Measurements from ENCODE around the gene MCF2L2.

MCF2L2 gene

DNA sequence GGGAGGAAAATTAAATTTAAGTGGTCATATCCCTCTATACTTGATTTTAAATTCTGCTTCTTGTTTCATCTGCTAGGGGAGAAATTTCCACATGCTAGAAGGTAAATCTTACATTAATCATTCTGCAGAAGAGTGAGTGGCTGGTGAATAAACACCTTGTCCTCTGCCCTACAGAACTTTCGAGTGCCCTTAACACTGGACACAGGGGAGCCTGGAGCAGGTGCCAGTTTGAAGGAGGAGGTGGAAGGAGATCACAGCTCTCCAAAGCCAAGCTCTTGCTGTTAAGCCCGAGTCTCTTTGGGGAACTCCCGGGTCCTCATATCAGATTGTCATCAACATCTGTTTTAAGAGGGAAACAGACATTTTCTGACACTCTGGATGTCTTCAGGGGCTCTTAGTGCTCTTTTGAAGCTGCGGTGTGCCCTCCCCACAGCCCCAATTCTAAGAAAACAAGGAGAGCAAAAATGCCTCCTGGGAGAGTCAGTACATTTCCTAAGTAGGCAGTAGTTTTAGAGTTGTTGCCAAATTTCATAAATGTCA is 297.2 kb downstream of the MCF2L2 start:
- Histone ChIP-seq H3K27ac (ENCODE audit: low read length) (no peak overlapping the region), H3K9me3 (ENCODE audit: control insufficient read depth in 2 of 2, low read length in 2 of 2) (peaks cover 0 to 5% of the 10 kb centered on the region in 2 donors), H3K4me1 (ENCODE audit: control insufficient read depth, insufficient read depth, low read length) (no peaks in the 10 kb centered on the region), H3K4me3 (ENCODE audit: low read length in 2 of 2) (no peak overlapping the region), H3K9ac (ENCODE audit: low read length in 2 of 2) (no peak overlapping the region), H3K27me3 (ENCODE audit: control insufficient read depth in 1 of 2, insufficient read depth in 2 of 2, low read length in 2 of 2) (peaks cover 0 to 7% of the 10 kb centered on the region in 2 donors), H3K36me3 (ENCODE audit: control insufficient read depth in 2 of 2, insufficient read depth in 2 of 2, low read length in 2 of 2) (no peaks in the 10 kb centered on the region)

DNA sequence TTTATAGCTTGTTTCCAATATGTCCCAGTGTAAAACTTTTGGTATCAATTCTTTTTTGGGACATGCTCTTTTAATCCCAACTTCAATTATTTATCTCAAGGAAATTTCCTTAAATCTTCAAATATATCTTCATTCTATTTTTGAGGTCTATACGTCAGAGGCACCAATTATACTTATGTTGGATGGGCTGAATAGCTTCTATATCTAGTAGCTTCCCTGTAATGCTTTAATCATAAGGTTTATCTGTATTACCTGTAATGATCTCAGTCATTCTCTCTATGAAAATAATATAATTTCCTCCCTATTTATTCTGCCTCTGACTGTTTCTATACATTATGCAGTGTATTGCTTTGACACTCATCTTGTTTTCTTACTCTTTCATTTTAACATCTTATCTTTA is 299.2 kb downstream of the MCF2L2 start:
- no peak overlapping the region for H3K9ac ChIP-seq (ENCODE audit: low read length in 2 of 2)
- no peak overlapping the region for H3K27ac ChIP-seq (ENCODE audit: low read length)
- no peaks in the 10 kb centered on the region for H3K4me1 ChIP-seq (ENCODE audit: control insufficient read depth, insufficient read depth, low read length)
- H3K36me3 ChIP-seq (ENCODE audit: control insufficient read depth in 2 of 2, insufficient read depth in 2 of 2, low read length in 2 of 2): no peaks in the 10 kb centered on the region
- H3K9me3 ChIP-seq (ENCODE audit: control insufficient read depth in 2 of 2, low read length in 2 of 2): peaks cover 0 to 5% of the 10 kb centered on the region in 2 donors
- peaks cover 0 to 2% of the 10 kb centered on the region in 2 donors for H3K27me3 ChIP-seq (ENCODE audit: control insufficient read depth in 1 of 2, insufficient read depth in 2 of 2, low read length in 2 of 2)
- no peak overlapping the region for H3K4me3 ChIP-seq (ENCODE audit: low read length in 2 of 2)

DNA sequence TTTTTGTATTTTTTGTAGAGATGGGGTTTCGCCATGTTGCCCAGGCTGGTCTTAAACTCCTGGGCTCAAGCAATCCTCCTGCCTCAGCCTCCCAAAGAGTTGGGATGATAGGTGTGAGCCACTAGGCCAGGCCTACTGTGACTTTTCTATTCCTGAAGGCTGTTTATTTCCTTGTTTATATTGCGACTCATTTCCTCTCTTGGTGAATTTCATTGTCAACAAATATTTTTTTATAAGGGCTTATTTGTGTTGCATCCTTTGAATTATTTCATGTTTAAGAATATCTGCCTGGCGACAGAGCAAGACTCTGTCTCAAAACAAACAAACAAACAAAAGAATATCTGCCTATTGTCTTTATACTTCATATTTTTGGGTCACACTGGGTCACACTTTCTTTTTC is 299.7 kb downstream of the MCF2L2 start:
- Histone ChIP-seq H3K36me3 (ENCODE audit: control insufficient read depth in 2 of 2, insufficient read depth in 2 of 2, low read length in 2 of 2) (no peaks in the 10 kb centered on the region), H3K9ac (ENCODE audit: low read length in 2 of 2) (no peak overlapping the region), H3K27ac (ENCODE audit: low read length) (no peak overlapping the region), H3K4me1 (ENCODE audit: control insufficient read depth, insufficient read depth, low read length) (no peaks in the 10 kb centered on the region), H3K27me3 (ENCODE audit: control insufficient read depth in 1 of 2, insufficient read depth in 2 of 2, low read length in 2 of 2) (peaks cover 0 to 2% of the 10 kb centered on the region in 2 donors), H3K9me3 (ENCODE audit: control insufficient read depth in 2 of 2, low read length in 2 of 2) (peaks cover 0 to 5% of the 10 kb centered on the region in 2 donors), H3K4me3 (ENCODE audit: low read length in 2 of 2) (no peak overlapping the region)

Data from stomach smooth muscle (tissue), 2 donors.